ENCODE data around the gene GALNT9. TPM values are rescaled to one million over a fixed set of nuclear protein-coding genes. Genes with fewer than 3 reads are reported as not detected.

Gene GALNT9
- total RNA-seq, 1 experiment from 2014 or later: 2.6 TPM

- RAD21 ChIA-PET (ENCODE audit: low non-redundant PET in 1 of 2, low total read pairs in 2 of 2, uncharacterized antibody in 2 of 2, unreplicated experiment in 2 of 2): no interaction called here
- no peaks in the 10 kb centered on the region for H3K27me3 ChIP-seq (ENCODE audit: insufficient read depth, low read length)
- CTCF ChIA-PET: no interaction called here
Measured at GRCh38 chr12:132172619-132173018, 156.8 kb downstream of the GALNT9 start.

More at GRCh38 chr12:132172619-132173018, 156.8 kb downstream of the GALNT9 start:
- no TSS peak for BruUV-seq (replicated peaks)
- Histone ChIP-seq H3K4me3 (replicated peaks in 1 of 2; ENCODE audit: low read depth in 1 of 2, low read length in 2 of 2) (no peak overlapping the region), H3K4me1 (ENCODE audit: control insufficient read depth in 1 of 2, insufficient read depth in 2 of 2, low read length in 2 of 2) (no peaks in the 10 kb centered on the region), H3K27ac (ENCODE audit: low read depth, low read length) (no peak overlapping the region), H4K20me1 (ENCODE audit: insufficient read depth) (no peaks in the 10 kb centered on the region), H3K36me3 (ENCODE audit: control insufficient read depth in 1 of 2, insufficient read depth in 2 of 2, low read length in 2 of 2) (no peaks in the 10 kb centered on the region), H3K9me3 (ENCODE audit: control insufficient read depth in 1 of 2, insufficient read depth in 1 of 2, low read depth in 1 of 2, low read length in 2 of 2) (no peaks in the 10 kb centered on the region), H3K9me2 (ENCODE audit: insufficient read depth) (no peaks in the 10 kb centered on the region), H3K79me2 (ENCODE audit: insufficient read depth, low read length) (no peaks in the 10 kb centered on the region), H3K9ac (ENCODE audit: low read length) (no peak overlapping the region), H3K4me2 (ENCODE audit: low read length) (no peak overlapping the region), H2AFZ (ENCODE audit: low read depth, low read length, poor library complexity, severe bottlenecking) (no peak overlapping the region)
- POLR2A ChIA-PET: no interaction called here
- no peak for DNase-seq (ENCODE audit: low read depth, low spot score)
- intact Hi-C loops (cut with micrococcal nuclease): no loop called here
- ATAC-seq: no peak
- no peak for TF ChIP-seq REST (IDR thresholded peaks at IDR 0.05; ENCODE audit: low read depth)
- no peak for TF ChIP-seq SIN3A (IDR thresholded peaks at IDR 0.05; ENCODE audit: low read depth)
- no peak for TF ChIP-seq ELF1 (IDR thresholded peaks at IDR 0.05; ENCODE audit: borderline replicate concordance, low read depth)
- TF ChIP-seq JUND (IDR thresholded peaks at IDR 0.05): no peak
- no peak for TF ChIP-seq FOSL1 (IDR thresholded peaks at IDR 0.05; ENCODE audit: low read depth)
- TF ChIP-seq ATF3 (IDR thresholded peaks at IDR 0.05): no peak
- no peak for TF ChIP-seq POLR2AphosphoS5 (IDR thresholded peaks at IDR 0.05; ENCODE audit: low read depth, low read length)
- TF ChIP-seq, protein P1, sequence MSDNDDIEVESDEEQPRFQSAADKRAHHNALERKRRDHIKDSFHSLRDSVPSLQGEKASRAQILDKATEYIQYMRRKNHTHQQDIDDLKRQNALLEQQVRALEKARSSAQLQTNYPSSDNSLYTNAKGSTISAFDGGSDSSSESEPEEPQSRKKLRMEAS (IDR thresholded peaks at IDR 0.05): no peak
- TF ChIP-seq EGR1 (IDR thresholded peaks at IDR 0.05; ENCODE audit: low read depth): no peak
- no peak for TF ChIP-seq POLR2A (IDR thresholded peaks at IDR 0.05; ENCODE audit: borderline replicate concordance, extremely low read depth, insufficient read depth, insufficient read length)
- no peak for TF ChIP-seq ZBTB33 (IDR thresholded peaks at IDR 0.05; ENCODE audit: extremely low read depth, insufficient replicate concordance, low read length)
- TF ChIP-seq, protein P2, sequence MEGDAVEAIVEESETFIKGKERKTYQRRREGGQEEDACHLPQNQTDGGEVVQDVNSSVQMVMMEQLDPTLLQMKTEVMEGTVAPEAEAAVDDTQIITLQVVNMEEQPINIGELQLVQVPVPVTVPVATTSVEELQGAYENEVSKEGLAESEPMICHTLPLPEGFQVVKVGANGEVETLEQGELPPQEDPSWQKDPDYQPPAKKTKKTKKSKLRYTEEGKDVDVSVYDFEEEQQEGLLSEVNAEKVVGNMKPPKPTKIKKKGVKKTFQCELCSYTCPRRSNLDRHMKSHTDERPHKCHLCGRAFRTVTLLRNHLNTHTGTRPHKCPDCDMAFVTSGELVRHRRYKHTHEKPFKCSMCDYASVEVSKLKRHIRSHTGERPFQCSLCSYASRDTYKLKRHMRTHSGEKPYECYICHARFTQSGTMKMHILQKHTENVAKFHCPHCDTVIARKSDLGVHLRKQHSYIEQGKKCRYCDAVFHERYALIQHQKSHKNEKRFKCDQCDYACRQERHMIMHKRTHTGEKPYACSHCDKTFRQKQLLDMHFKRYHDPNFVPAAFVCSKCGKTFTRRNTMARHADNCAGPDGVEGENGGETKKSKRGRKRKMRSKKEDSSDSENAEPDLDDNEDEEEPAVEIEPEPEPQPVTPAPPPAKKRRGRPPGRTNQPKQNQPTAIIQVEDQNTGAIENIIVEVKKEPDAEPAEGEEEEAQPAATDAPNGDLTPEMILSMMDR (IDR thresholded peaks at IDR 0.05 in 2 of 3, conservative IDR thresholded peaks at IDR 0.05 in 1 of 3; ENCODE audit: borderline replicate concordance in 1 of 3, insufficient read depth in 1 of 3, low read depth in 2 of 3, low read length in 2 of 3): no peak
- no peak for TF ChIP-seq SRF (IDR thresholded peaks at IDR 0.05; ENCODE audit: low read depth)
- TF ChIP-seq TCF7L2 (IDR thresholded peaks at IDR 0.05; ENCODE audit: borderline replicate concordance, extremely low read depth, insufficient read depth, insufficient read length): no peak
- no peak for TF ChIP-seq SP1 (IDR thresholded peaks at IDR 0.05; ENCODE audit: low read depth)
- TF ChIP-seq ZFX (IDR thresholded peaks at IDR 0.05): no peak
- no peak for TF ChIP-seq EZH2phosphoT487 (IDR thresholded peaks at IDR 0.05; ENCODE audit: borderline replicate concordance)
- TF ChIP-seq EZH2 (IDR thresholded peaks at IDR 0.05): no peak

Data from HCT116 (cell line).